ENCODE results near the gene MOB3A.

Gene MOB3A

GRCh38 chr19:2056837-2057192 lies 39.3 kb downstream of the MOB3A start:
- no peak for DNase-seq

GRCh38 chr19:2055931-2056836 lies 39.9 kb downstream of the MOB3A start:
- DNase-seq, result no peak

GRCh38 chr19:2054763-2055162 lies 41.4 kb downstream of the MOB3A start:
- no peak for DNase-seq

GRCh38 chr19:2053601-2054389 lies 42.3 kb downstream of the MOB3A start:
- no peak for DNase-seq

GRCh38 chr19:2051773-2052704 lies 44.1 kb downstream of the MOB3A start:
- DNase-seq, result no peak

GRCh38 chr19:2050991-2051772 lies 44.9 kb downstream of the MOB3A start, which contains the start of gene MKNK2:
MKNK2 (minus strand) TSS chr19:2051244; CDS start chr19:2050851, 393 bp downstream.
- DNase-seq, result peak; percentile 87

GRCh38 chr19:2050349-2050990 lies 45.7 kb downstream of the MOB3A start:
- DNase-seq, result no peak

GRCh38 chr19:2049741-2050348 lies 46.3 kb downstream of the MOB3A start:
- no peak for DNase-seq

GRCh38 chr19:2048959-2049740 lies 47.0 kb downstream of the MOB3A start:
- no peak for DNase-seq

GRCh38 chr19:2048104-2048958 lies 47.8 kb downstream of the MOB3A start:
- no peak for DNase-seq

- DNase-seq, result no peak
Observed at GRCh38 chr19:2047449-2048103, 48.5 kb downstream of the MOB3A start.

- no peak for DNase-seq
Observed at GRCh38 chr19:2047076-2047448, 49.1 kb downstream of the MOB3A start.

- no peak for DNase-seq
Observed at GRCh38 chr19:2046046-2046907, 49.8 kb downstream of the MOB3A start.

- DNase-seq, result no peak
Observed at GRCh38 chr19:2045501-2046045, 50.6 kb downstream of the MOB3A start.

GRCh38 chr19:2044709-2045500 lies 51.2 kb downstream of the MOB3A start:
- no peak for DNase-seq

- no peak for DNase-seq
Observed at GRCh38 chr19:2043961-2044708, 52.0 kb downstream of the MOB3A start.
